Neural cell (in vitro differentiated cells): ENCODE results near the gene MUS81. TPM values are rescaled to one million over a fixed set of nuclear protein-coding genes. Genes with fewer than 3 reads are reported as not detected.

Source experiments
- H2AFZ ChIP-seq: fragments of 200-600, 300-800 bp; sonication (generic), shearing (Covaris generic); 2 replicates; pipeline ENCODE4 v1.6.0; 2014; ENCODE audit warnings: low read depth, mild to moderate bottlenecking, antibody characterized with exemption, low read length, moderate library complexity
- H3F3A ChIP-seq: fragments of 200-600 bp; shearing (Covaris generic); 2 replicates; pipeline ENCODE4 v1.6.1; 2016; ENCODE audit warnings: mild to moderate bottlenecking, moderate library complexity, mixed read lengths, antibody characterized with exemption, low read length; ENCODE audit not compliant: insufficient read depth, poor library complexity, severe bottlenecking
- H3K27ac ChIP-seq: fragments of 200-600, 300-800 bp; sonication (generic), shearing (Covaris generic); 2 replicates; pipeline ENCODE4 v1.5.1; 2014; ENCODE audit warnings: mild to moderate bottlenecking, low read length, moderate library complexity
- H3K27me3 ChIP-seq: fragments of 300-800, 200-600 bp; sonication (generic), shearing (Covaris generic); 2 replicates; pipeline ENCODE4 v1.6.0; 2014; ENCODE audit warnings: mild to moderate bottlenecking, low read depth, low read length, moderate library complexity; ENCODE audit not compliant: insufficient read depth
- H3K36me3 ChIP-seq: fragments of 300-800, 200-600 bp; sonication (generic), shearing (Covaris generic); 2 replicates; pipeline ENCODE4 v1.5.1; 2014; ENCODE audit warnings: mild to moderate bottlenecking, antibody characterized with exemption, low read length, moderate library complexity; ENCODE audit not compliant: insufficient read depth
- H3K4me2 ChIP-seq: fragments of 300-800, 200-600 bp; sonication (generic), shearing (Covaris generic); 2 replicates; pipeline ENCODE4 v1.6.0; 2014; ENCODE audit warnings: mild to moderate bottlenecking, low read length
- H3K4me3 ChIP-seq: fragments of 300-800, 200-600 bp; sonication (generic), shearing (Covaris generic); 2 replicates; pipeline ENCODE4 v1.5.1; 2014; ENCODE audit warnings: mild to moderate bottlenecking, low read length, moderate library complexity
- H3K79me2 ChIP-seq: fragments of 200-600 bp; shearing (Covaris generic); replicated peaks from 2 replicates; pipeline ENCODE4 v1.6.0; 2014; ENCODE audit warnings: mild to moderate bottlenecking, low read length, moderate library complexity; ENCODE audit not compliant: insufficient read depth
- H3K9ac ChIP-seq: fragments of 300-800, 200-600 bp; sonication (generic), shearing (Covaris generic); 2 replicates; pipeline ENCODE4 v1.6.1; 2016; ENCODE audit warnings: mild to moderate bottlenecking, low read length, mixed read lengths
- H3K9me2 ChIP-seq: fragments of 200-600 bp; shearing (Covaris generic); 2 replicates; pipeline ENCODE4 v1.6.1; 2016; ENCODE audit warnings: mild to moderate bottlenecking, low read length, mixed read lengths; ENCODE audit not compliant: insufficient read depth
- H3K9me3 ChIP-seq: fragments of 200-600, 300-800 bp; sonication (generic), shearing (Covaris generic); 2 replicates; pipeline ENCODE4 v1.6.1; 2016; ENCODE audit warnings: mild to moderate bottlenecking, mixed run types, low read length, moderate library complexity, mixed read lengths
- H4K20me1 ChIP-seq: fragments of 200-600 bp; shearing (Covaris generic); 2 replicates; pipeline ENCODE4 v1.6.1; 2016; ENCODE audit warnings: mild to moderate bottlenecking, mixed run types; ENCODE audit not compliant: insufficient read depth
- CTCF ChIP-seq: fragments of 450-650 bp; IDR thresholded peaks from 2 replicates; pipeline ENCODE4 v1.5.1; 2014; ENCODE audit warnings: antibody characterized with exemption, mild to moderate bottlenecking, moderate library complexity; ENCODE audit not compliant: poor library complexity, severe bottlenecking
- EP300 ChIP-seq: fragments of 450-650 bp; conservative IDR thresholded peaks from 2 replicates; pipeline ENCODE4 v1.6.1; 2014; ENCODE audit warnings: antibody characterized with exemption, mild to moderate bottlenecking, moderate library complexity; ENCODE audit not compliant: poor library complexity, severe bottlenecking
- EZH2 ChIP-seq: fragments of 200-600, 300-800 bp; shearing (Covaris generic), sonication (generic); IDR thresholded peaks from 2 replicates; pipeline ENCODE4 v1.6.1; 2014; ENCODE audit warnings: antibody characterized with exemption, low read length, borderline replicate concordance, mild to moderate bottlenecking; ENCODE audit not compliant: insufficient read depth, poor library complexity, severe bottlenecking
- MXI1 ChIP-seq: fragments of 450-650 bp; conservative IDR thresholded peaks from 2 replicates; pipeline ENCODE4 v1.6.1; 2014; ENCODE audit warnings: antibody characterized with exemption, mild to moderate bottlenecking; ENCODE audit not compliant: poor library complexity, severe bottlenecking
- POLR2AphosphoS5 ChIP-seq: IDR thresholded peaks from 2 replicates; pipeline ENCODE4 v1.6.1; 2012
- RAD21 ChIP-seq: fragments of 450-650 bp; conservative IDR thresholded peaks from 2 replicates; pipeline ENCODE4 v1.6.1; 2014; ENCODE audit warnings: antibody characterized with exemption, mild to moderate bottlenecking, moderate library complexity
- REST ChIP-seq: IDR thresholded peaks from 2 replicates; pipeline ENCODE4 v1.6.1; 2012; ENCODE audit warnings: borderline replicate concordance
- SMC3 ChIP-seq: fragments of 450-650 bp; conservative IDR thresholded peaks from 2 replicates; pipeline ENCODE4 v1.6.1; 2014; ENCODE audit warnings: antibody characterized with exemption, mild to moderate bottlenecking, moderate library complexity; ENCODE audit not compliant: poor library complexity
- TAF1 ChIP-seq: IDR thresholded peaks from 2 replicates; pipeline ENCODE4 v1.6.1; 2012; ENCODE audit warnings: low read depth
- polyA plus RNA-seq: library from polyadenylated mRNA; depleted of rRNA; stranded (reverse); fragments of >200 nt; gene quantifications from 2 replicates; pipeline ENCODE4 v1.2.3, GENCODE V29; 2014

The MUS81 gene
- polyA plus RNA-seq, 1 donor from 2014 or later: 183 TPM

- no peaks in the 10 kb centered on the region for H3K36me3 ChIP-seq
- H3K9me2 ChIP-seq: no peaks in the 10 kb centered on the region
- H3K4me3 ChIP-seq: no peak overlapping the region
- no peak overlapping the region for H3K27ac ChIP-seq
- no peaks in the 10 kb centered on the region for H3F3A ChIP-seq
- no peaks in the 10 kb centered on the region for H3K79me2 ChIP-seq
- H3K27me3 ChIP-seq: no peaks in the 10 kb centered on the region
- H3K9ac ChIP-seq: no peak overlapping the region
- no peaks in the 10 kb centered on the region for H3K9me3 ChIP-seq
- H3K4me2 ChIP-seq: no peak overlapping the region
- no peak overlapping the region for H2AFZ ChIP-seq
- no peak for TF ChIP-seq REST
- TF ChIP-seq SMC3: no peak
- TF ChIP-seq EP300: no peak
- no peak for TF ChIP-seq TAF1
- no peak for TF ChIP-seq RAD21
- no peak for TF ChIP-seq POLR2AphosphoS5
- TF ChIP-seq CTCF: no peak
- no peak for TF ChIP-seq MXI1
- no peak for TF ChIP-seq EZH2
- no peaks in the 10 kb centered on the region for H4K20me1 ChIP-seq
These were observed 18.1 kb upstream of the MUS81 start for GRCh38 chr11:65842144-65842543.

- no peak overlapping the region for H3K4me2 ChIP-seq
- no peaks in the 10 kb centered on the region for H3K36me3 ChIP-seq
- no peaks in the 10 kb centered on the region for H4K20me1 ChIP-seq
- no peaks in the 10 kb centered on the region for H3K9me3 ChIP-seq
- no peaks in the 10 kb centered on the region for H3F3A ChIP-seq
- no peak overlapping the region for H3K9ac ChIP-seq
- no peak overlapping the region for H2AFZ ChIP-seq
- TF ChIP-seq SMC3 (no peak), EZH2 (no peak), MXI1 (no peak), REST (no peak), RAD21 (no peak), TAF1 (no peak), POLR2AphosphoS5 (no peak), CTCF (no peak), EP300 (no peak)
- no peaks in the 10 kb centered on the region for H3K79me2 ChIP-seq
- no peaks in the 10 kb centered on the region for H3K9me2 ChIP-seq
- H3K27me3 ChIP-seq: no peaks in the 10 kb centered on the region
- no peak overlapping the region for H3K27ac ChIP-seq
- H3K4me3 ChIP-seq: no peak overlapping the region
These were observed 16.4 kb upstream of the MUS81 start for GRCh38 chr11:65843811-65844210.
